ENCODE measurements around the gene MEIKIN.

DNA sequence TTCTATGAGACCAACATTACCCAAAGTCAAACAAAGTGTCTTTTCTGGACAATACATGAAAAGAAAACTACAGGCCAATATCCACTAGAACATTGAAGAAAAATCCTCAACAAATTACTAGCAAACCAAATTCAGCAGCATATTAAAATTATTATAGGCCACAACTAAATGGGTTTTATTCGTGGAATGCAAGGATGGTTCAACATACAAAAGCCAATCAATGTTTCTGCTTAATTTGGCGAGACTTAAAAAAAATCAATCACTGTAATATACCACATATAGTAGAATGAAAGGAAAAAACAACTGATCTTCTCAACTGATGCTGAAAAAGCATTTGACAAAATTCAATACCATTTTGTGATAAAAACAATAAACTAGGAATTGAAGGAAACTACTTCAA is 96.8 kb downstream of the MEIKIN start:
- TF ChIP-seq, protein P1, sequence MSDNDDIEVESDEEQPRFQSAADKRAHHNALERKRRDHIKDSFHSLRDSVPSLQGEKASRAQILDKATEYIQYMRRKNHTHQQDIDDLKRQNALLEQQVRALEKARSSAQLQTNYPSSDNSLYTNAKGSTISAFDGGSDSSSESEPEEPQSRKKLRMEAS (IDR thresholded peaks at IDR 0.05; ENCODE audit: insufficient read depth, insufficient read length), result no peak
- TF ChIP-seq, protein P2, sequence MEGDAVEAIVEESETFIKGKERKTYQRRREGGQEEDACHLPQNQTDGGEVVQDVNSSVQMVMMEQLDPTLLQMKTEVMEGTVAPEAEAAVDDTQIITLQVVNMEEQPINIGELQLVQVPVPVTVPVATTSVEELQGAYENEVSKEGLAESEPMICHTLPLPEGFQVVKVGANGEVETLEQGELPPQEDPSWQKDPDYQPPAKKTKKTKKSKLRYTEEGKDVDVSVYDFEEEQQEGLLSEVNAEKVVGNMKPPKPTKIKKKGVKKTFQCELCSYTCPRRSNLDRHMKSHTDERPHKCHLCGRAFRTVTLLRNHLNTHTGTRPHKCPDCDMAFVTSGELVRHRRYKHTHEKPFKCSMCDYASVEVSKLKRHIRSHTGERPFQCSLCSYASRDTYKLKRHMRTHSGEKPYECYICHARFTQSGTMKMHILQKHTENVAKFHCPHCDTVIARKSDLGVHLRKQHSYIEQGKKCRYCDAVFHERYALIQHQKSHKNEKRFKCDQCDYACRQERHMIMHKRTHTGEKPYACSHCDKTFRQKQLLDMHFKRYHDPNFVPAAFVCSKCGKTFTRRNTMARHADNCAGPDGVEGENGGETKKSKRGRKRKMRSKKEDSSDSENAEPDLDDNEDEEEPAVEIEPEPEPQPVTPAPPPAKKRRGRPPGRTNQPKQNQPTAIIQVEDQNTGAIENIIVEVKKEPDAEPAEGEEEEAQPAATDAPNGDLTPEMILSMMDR (IDR thresholded peaks at IDR 0.05; ENCODE audit: extremely low read depth in 1 of 2, insufficient read depth in 1 of 2, low read depth in 1 of 2, low read length in 2 of 2), result no peak
- TF ChIP-seq POLR2A (IDR thresholded peaks at IDR 0.05; ENCODE audit: low read depth, low read length) (no peak), EZH2 (IDR thresholded peaks at IDR 0.05; ENCODE audit: borderline replicate concordance, low read depth, low read length, severe bottlenecking) (no peak), GATA2 (IDR thresholded peaks at IDR 0.05; ENCODE audit: insufficient read depth, insufficient read length, low read depth, low read length) (no peak)

Measured in endothelial cell of umbilical vein (primary cell).